ENCODE results near the gene IL1R2. TPM values are rescaled to one million over a fixed set of nuclear protein-coding genes. Genes with fewer than 3 reads are reported as not detected.

Gene IL1R2
- total RNA-seq, 1 experiment from 2014 or later: 10.1 TPM

GRCh38 chr2:102061962-102062795, 70.4 kb downstream of the IL1R2 start:
- Mint-ChIP-seq H3K27ac (ENCODE audit: unreplicated experiment) (peak overlapping the region; percentile 30), H3K9me3 (ENCODE audit: unreplicated experiment) (peaks cover 22% of the 10 kb centered on the region), H3K27me3 (ENCODE audit: insufficient read depth, unreplicated experiment) (no peaks in the 10 kb centered on the region), H3K36me3 (ENCODE audit: insufficient read depth, unreplicated experiment) (peaks cover 16% of the 10 kb centered on the region), H3K4me3 (ENCODE audit: unreplicated experiment) (no peak overlapping the region), H3K4me1 (ENCODE audit: low read depth, unreplicated experiment) (peaks cover 46% of the 10 kb centered on the region)
- Histone ChIP-seq H3K4me1 (peaks cover 38% of the 10 kb centered on the region), H3K9me3 (peaks cover 5% of the 10 kb centered on the region; the same call in 1 of the 2 replicates), H3K4me3 (ENCODE audit: low read depth, low read length) (no peak overlapping the region), H3K27me3 (replicated peaks; ENCODE audit: control insufficient read depth, insufficient read depth, low read length) (no peaks in the 10 kb centered on the region), H3K36me3 (ENCODE audit: control insufficient read depth, insufficient read depth, low read length) (no peaks in the 10 kb centered on the region)
- DNase-seq: no peak
- BruUV-seq (replicated peaks): no TSS peak
- ChIA-PET CTCF (interaction anchor here (1.0 kb wide), 1 partner anchor 104 kb away, joined by 3 read pairs; no protein-coding TSS in a partner anchor), POLR2A (no interaction called here)
- intact Hi-C loops (cut with micrococcal nuclease; ENCODE audit: unreplicated experiment): loop anchor here (5.0 kb wide), 1 partner anchor 80 kb away; the partner anchor contains the start of gene IL1R1
- TF ChIP-seq CTCF (IDR thresholded peaks at IDR 0.05; ENCODE audit: insufficient read depth in 1 of 2, low read depth in 1 of 2, low read length in 1 of 2, severe bottlenecking in 1 of 2, unreplicated experiment in 1 of 2): no peak

- Histone ChIP-seq H3K27me3 (replicated peaks; ENCODE audit: control insufficient read depth, insufficient read depth, low read length) (no peaks in the 10 kb centered on the region), H3K4me3 (ENCODE audit: low read depth, low read length) (no peak overlapping the region), H3K36me3 (ENCODE audit: control insufficient read depth, insufficient read depth, low read length) (no peaks in the 10 kb centered on the region; the same call in 1 of the 2 replicates), H3K4me1 (peaks cover 38% of the 10 kb centered on the region), H3K9me3 (peaks cover 5% of the 10 kb centered on the region; the same call in 1 of the 2 replicates)
- TF ChIP-seq CTCF (IDR thresholded peaks at IDR 0.05; ENCODE audit: insufficient read depth in 1 of 2, low read depth in 1 of 2, low read length in 1 of 2, severe bottlenecking in 1 of 2, unreplicated experiment in 1 of 2): no peak
- H3K36me3 Mint-ChIP-seq (ENCODE audit: insufficient read depth, unreplicated experiment): peaks cover 16% of the 10 kb centered on the region
- ChIA-PET CTCF (interaction anchor here (1.0 kb wide), 1 partner anchor 104 kb away, joined by 3 read pairs; no protein-coding TSS in a partner anchor), POLR2A (no interaction called here)
- H3K4me3 Mint-ChIP-seq (ENCODE audit: unreplicated experiment): no peak overlapping the region
- H3K27me3 Mint-ChIP-seq (ENCODE audit: insufficient read depth, unreplicated experiment): no peaks in the 10 kb centered on the region
- H3K9me3 Mint-ChIP-seq (ENCODE audit: unreplicated experiment): peaks cover 22% of the 10 kb centered on the region
- no TSS peak for BruUV-seq (replicated peaks)
- peaks cover 41% of the 10 kb centered on the region for H3K4me1 Mint-ChIP-seq (ENCODE audit: low read depth, unreplicated experiment)
- intact Hi-C loops (cut with micrococcal nuclease; ENCODE audit: unreplicated experiment): loop anchor here (5.0 kb wide), 1 partner anchor 79 kb away; the partner anchor contains the start of gene IL1R1
- peak overlapping the region; percentile 69 for H3K27ac Mint-ChIP-seq (ENCODE audit: unreplicated experiment)
- DNase-seq: no peak
These were observed 71.0 kb downstream of the IL1R2 start for GRCh38 chr2:102062802-102063201.

- intact Hi-C loops (cut with micrococcal nuclease; ENCODE audit: unreplicated experiment): loop anchor here (5.0 kb wide), 1 partner anchor 79 kb away; the partner anchor contains the start of gene IL1R1
- no peaks in the 10 kb centered on the region for H3K27me3 ChIP-seq (replicated peaks; ENCODE audit: control insufficient read depth, insufficient read depth, low read length)
- Mint-ChIP-seq H3K9me3 (ENCODE audit: unreplicated experiment) (peaks cover 22% of the 10 kb centered on the region), H3K27ac (ENCODE audit: unreplicated experiment) (peak overlapping the region; percentile 69), H3K4me3 (ENCODE audit: unreplicated experiment) (no peak overlapping the region), H3K36me3 (ENCODE audit: insufficient read depth, unreplicated experiment) (peaks cover 16% of the 10 kb centered on the region), H3K4me1 (ENCODE audit: low read depth, unreplicated experiment) (peaks cover 36% of the 10 kb centered on the region), H3K27me3 (ENCODE audit: insufficient read depth, unreplicated experiment) (no peaks in the 10 kb centered on the region)
- BruUV-seq (replicated peaks): no TSS peak
- POLR2A ChIA-PET: no interaction called here
- peaks cover 5% of the 10 kb centered on the region; the same call in 1 of the 2 replicates for H3K9me3 ChIP-seq
- peaks cover 33% of the 10 kb centered on the region for H3K4me1 ChIP-seq
- no peak for TF ChIP-seq CTCF (IDR thresholded peaks at IDR 0.05; ENCODE audit: insufficient read depth in 1 of 2, low read depth in 1 of 2, low read length in 1 of 2, severe bottlenecking in 1 of 2, unreplicated experiment in 1 of 2)
- CTCF ChIA-PET: interaction anchor here (1.0 kb wide), 1 partner anchor 43 kb away, joined by 4 read pairs; no protein-coding TSS in a partner anchor
- DNase-seq: no peak
- H3K36me3 ChIP-seq (ENCODE audit: control insufficient read depth, insufficient read depth, low read length): no peaks in the 10 kb centered on the region; the same call in 1 of the 2 replicates
- no peak overlapping the region for H3K4me3 ChIP-seq (ENCODE audit: low read depth, low read length)
These were observed 71.7 kb downstream of the IL1R2 start for GRCh38 chr2:102063487-102063911.
